ENCODE measurements around the gene HS1BP3. TPM values are rescaled to one million over a fixed set of nuclear protein-coding genes. Genes with fewer than 3 reads are reported as not detected.

The HS1BP3 gene
- total RNA-seq, 1 donor from 2014 or later, result 21.0 TPM

DNA sequence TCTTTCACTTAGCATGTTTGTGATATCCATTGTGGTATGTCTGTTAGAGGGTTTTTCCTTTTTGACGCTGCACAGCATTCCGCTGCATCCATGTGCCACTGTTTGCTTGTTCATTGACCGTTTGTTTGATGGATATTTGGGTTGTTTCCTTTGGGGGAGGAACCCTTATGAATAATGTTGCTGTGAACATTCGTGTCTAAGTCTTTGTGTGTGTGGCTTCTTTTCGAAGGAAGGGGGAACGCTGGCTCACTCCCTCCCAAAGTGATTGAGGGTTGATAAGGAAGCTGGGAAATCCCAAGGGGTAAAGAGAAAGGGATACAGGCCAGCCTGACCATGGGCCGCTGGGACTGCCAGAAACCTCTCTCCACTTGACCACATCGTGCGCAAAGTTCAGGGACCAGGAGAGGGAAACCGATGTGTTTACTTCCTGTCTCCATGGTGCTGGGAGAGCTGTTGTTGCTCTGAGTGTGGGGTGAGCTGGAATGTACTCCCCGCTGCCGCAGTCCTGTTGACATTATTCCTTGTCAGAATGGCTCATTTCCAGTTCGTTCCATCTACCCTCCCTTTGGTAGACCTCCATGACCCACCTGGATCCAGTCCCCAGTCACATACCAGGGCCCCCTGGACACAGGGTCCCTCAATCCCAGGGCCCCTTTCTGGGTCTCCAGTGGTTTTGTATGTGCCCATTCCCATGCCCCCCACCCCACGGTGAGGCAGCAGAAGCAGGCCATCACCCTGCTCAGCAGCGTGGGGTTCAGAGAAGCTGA lies 39.6 kb downstream of the HS1BP3 start:
- Histone ChIP-seq H3K9ac (ENCODE audit: low read length) (peak overlapping the region; percentile 51), H4K20me1 (ENCODE audit: insufficient read depth, low read length) (no peaks in the 10 kb centered on the region), H3K9me3 (ENCODE audit: insufficient read depth, low read depth, low read length) (no peaks in the 10 kb centered on the region), H3K79me2 (ENCODE audit: insufficient read depth, low read length) (no peaks in the 10 kb centered on the region), H2AFZ (ENCODE audit: low read depth, low read length) (no peak overlapping the region), H3K27ac (ENCODE audit: low read depth, low read length) (peak overlapping the region; percentile 44), H3K4me1 (ENCODE audit: insufficient read depth, low read length) (peaks cover 35% of the 10 kb centered on the region), H3K4me2 (ENCODE audit: low read length) (peak overlapping the region; percentile 60), H3K27me3 (ENCODE audit: insufficient read depth, low read length) (no peaks in the 10 kb centered on the region), H3K4me3 (ENCODE audit: insufficient read depth, low read depth, low read length) (no peak overlapping the region), H3K36me3 (ENCODE audit: insufficient read depth, low read length) (no peaks in the 10 kb centered on the region)
- H3K4me3 Mint-ChIP-seq (ENCODE audit: unreplicated experiment), result no peak overlapping the region
- DNase-seq (ENCODE audit: low read depth) (peak; percentile 98), FAIRE-seq (no peak)
- peaks cover 19% of the 10 kb centered on the region for H3K4me1 Mint-ChIP-seq (ENCODE audit: low read depth, unreplicated experiment)
- peaks cover 1% of the 10 kb centered on the region for H3K36me3 Mint-ChIP-seq (ENCODE audit: low read depth, unreplicated experiment)
- peaks cover 9% of the 10 kb centered on the region for H3K9me3 Mint-ChIP-seq (ENCODE audit: unreplicated experiment)
- TF ChIP-seq, protein P1, sequence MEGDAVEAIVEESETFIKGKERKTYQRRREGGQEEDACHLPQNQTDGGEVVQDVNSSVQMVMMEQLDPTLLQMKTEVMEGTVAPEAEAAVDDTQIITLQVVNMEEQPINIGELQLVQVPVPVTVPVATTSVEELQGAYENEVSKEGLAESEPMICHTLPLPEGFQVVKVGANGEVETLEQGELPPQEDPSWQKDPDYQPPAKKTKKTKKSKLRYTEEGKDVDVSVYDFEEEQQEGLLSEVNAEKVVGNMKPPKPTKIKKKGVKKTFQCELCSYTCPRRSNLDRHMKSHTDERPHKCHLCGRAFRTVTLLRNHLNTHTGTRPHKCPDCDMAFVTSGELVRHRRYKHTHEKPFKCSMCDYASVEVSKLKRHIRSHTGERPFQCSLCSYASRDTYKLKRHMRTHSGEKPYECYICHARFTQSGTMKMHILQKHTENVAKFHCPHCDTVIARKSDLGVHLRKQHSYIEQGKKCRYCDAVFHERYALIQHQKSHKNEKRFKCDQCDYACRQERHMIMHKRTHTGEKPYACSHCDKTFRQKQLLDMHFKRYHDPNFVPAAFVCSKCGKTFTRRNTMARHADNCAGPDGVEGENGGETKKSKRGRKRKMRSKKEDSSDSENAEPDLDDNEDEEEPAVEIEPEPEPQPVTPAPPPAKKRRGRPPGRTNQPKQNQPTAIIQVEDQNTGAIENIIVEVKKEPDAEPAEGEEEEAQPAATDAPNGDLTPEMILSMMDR (IDR thresholded peaks at IDR 0.05; ENCODE audit: insufficient read depth, low read depth, low read length), result no peak
- TF ChIP-seq EZH2 (IDR thresholded peaks at IDR 0.05; ENCODE audit: insufficient read depth, low read length), result no peak
- H3K27me3 Mint-ChIP-seq (ENCODE audit: low read depth, unreplicated experiment), result peaks cover 2% of the 10 kb centered on the region
- H3K27ac Mint-ChIP-seq (ENCODE audit: unreplicated experiment), result no peak overlapping the region

DNA sequence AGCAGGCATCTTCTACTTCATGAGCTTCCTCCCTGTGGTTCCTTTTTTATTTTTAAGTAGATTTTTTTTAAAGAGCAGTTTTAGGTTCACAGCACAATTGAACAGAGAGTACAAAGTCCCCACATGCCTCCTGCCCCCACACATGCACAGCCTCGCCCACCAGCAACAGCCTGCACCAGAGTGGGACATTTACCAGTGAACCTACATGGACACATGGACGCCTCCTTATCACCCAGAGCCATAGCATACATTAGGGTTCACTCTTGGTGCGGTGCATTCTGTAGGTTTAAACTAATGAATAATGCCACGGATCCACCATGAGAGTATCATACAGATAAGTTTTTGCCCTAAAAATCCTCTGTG lies 40.9 kb downstream of the HS1BP3 start:
- Histone ChIP-seq H3K4me2 (ENCODE audit: low read length) (no peak overlapping the region), H3K27ac (ENCODE audit: low read depth, low read length) (no peak overlapping the region), H3K36me3 (ENCODE audit: insufficient read depth, low read length) (no peaks in the 10 kb centered on the region), H3K4me3 (ENCODE audit: insufficient read depth, low read depth, low read length) (no peak overlapping the region), H3K9me3 (ENCODE audit: insufficient read depth, low read depth, low read length) (no peaks in the 10 kb centered on the region), H3K79me2 (ENCODE audit: insufficient read depth, low read length) (no peaks in the 10 kb centered on the region), H4K20me1 (ENCODE audit: insufficient read depth, low read length) (no peaks in the 10 kb centered on the region), H3K9ac (ENCODE audit: low read length) (no peak overlapping the region), H3K4me1 (ENCODE audit: insufficient read depth, low read length) (peaks cover 38% of the 10 kb centered on the region), H3K27me3 (ENCODE audit: insufficient read depth, low read length) (no peaks in the 10 kb centered on the region), H2AFZ (ENCODE audit: low read depth, low read length) (no peak overlapping the region)
- Mint-ChIP-seq H3K9me3 (ENCODE audit: unreplicated experiment) (peaks cover 9% of the 10 kb centered on the region), H3K4me3 (ENCODE audit: unreplicated experiment) (no peak overlapping the region), H3K4me1 (ENCODE audit: low read depth, unreplicated experiment) (peaks cover 19% of the 10 kb centered on the region), H3K36me3 (ENCODE audit: low read depth, unreplicated experiment) (peaks cover 1% of the 10 kb centered on the region), H3K27me3 (ENCODE audit: low read depth, unreplicated experiment) (peaks cover 2% of the 10 kb centered on the region), H3K27ac (ENCODE audit: unreplicated experiment) (no peak overlapping the region)
- TF ChIP-seq EZH2 (IDR thresholded peaks at IDR 0.05; ENCODE audit: insufficient read depth, low read length), result no peak
- TF ChIP-seq, protein P1 (IDR thresholded peaks at IDR 0.05; ENCODE audit: insufficient read depth, low read depth, low read length), result no peak
- DNase-seq (ENCODE audit: low read depth) (no peak), FAIRE-seq (no peak)

DNA sequence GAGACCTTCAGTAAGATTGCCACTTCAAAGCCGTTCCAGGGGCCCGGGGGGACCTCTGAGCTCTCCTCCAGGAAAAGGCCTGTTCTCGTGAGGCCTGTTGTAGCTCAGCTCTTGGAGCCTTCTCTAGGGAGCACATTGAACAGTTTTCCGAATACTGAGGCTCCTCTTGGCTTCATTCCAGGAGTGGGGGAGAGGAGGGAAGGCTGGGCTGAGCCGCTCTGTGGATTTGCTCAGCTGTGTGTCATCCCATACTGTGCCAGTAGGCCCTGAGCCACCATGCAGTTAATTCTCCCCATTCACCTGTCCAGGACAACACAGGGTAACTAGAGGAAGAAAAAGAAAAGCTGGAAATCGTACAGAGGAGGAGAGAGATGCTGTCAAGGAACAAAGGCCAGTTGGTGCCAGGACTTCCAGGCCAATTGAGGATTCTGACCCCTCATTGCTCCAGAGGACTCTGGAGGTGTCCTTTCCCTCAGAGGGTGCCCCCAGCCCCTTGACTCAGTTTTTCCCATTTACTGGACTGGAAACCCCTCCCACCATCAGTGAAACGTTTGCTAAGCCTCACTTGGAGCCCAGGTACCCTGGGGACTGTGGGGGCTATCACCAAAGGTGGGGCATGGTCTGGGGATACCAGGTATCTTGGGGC lies 41.4 kb downstream of the HS1BP3 start:
- Mint-ChIP-seq H3K4me3 (ENCODE audit: unreplicated experiment) (no peak overlapping the region), H3K27me3 (ENCODE audit: low read depth, unreplicated experiment) (peaks cover 2% of the 10 kb centered on the region), H3K4me1 (ENCODE audit: low read depth, unreplicated experiment) (peaks cover 16% of the 10 kb centered on the region), H3K9me3 (ENCODE audit: unreplicated experiment) (peaks cover 9% of the 10 kb centered on the region), H3K36me3 (ENCODE audit: low read depth, unreplicated experiment) (peaks cover 3% of the 10 kb centered on the region), H3K27ac (ENCODE audit: unreplicated experiment) (no peak overlapping the region)
- Histone ChIP-seq H3K4me1 (ENCODE audit: insufficient read depth, low read length) (peaks cover 38% of the 10 kb centered on the region), H2AFZ (ENCODE audit: low read depth, low read length) (no peak overlapping the region), H3K9me3 (ENCODE audit: insufficient read depth, low read depth, low read length) (no peaks in the 10 kb centered on the region), H3K36me3 (ENCODE audit: insufficient read depth, low read length) (no peaks in the 10 kb centered on the region), H3K27me3 (ENCODE audit: insufficient read depth, low read length) (no peaks in the 10 kb centered on the region), H3K27ac (ENCODE audit: low read depth, low read length) (no peak overlapping the region), H3K9ac (ENCODE audit: low read length) (peak overlapping the region; percentile 7), H3K4me2 (ENCODE audit: low read length) (no peak overlapping the region), H3K4me3 (ENCODE audit: insufficient read depth, low read depth, low read length) (no peak overlapping the region), H4K20me1 (ENCODE audit: insufficient read depth, low read length) (no peaks in the 10 kb centered on the region), H3K79me2 (ENCODE audit: insufficient read depth, low read length) (no peaks in the 10 kb centered on the region)
- DNase-seq (ENCODE audit: low read depth) (peak; percentile 60), FAIRE-seq (no peak)
- TF ChIP-seq, protein P1 (IDR thresholded peaks at IDR 0.05; ENCODE audit: insufficient read depth, low read depth, low read length), result no peak
- no peak for TF ChIP-seq EZH2 (IDR thresholded peaks at IDR 0.05; ENCODE audit: insufficient read depth, low read length)

All from astrocyte (in vitro differentiated cells and primary cell).